ENCODE data around the gene PPEF1. TPM values are rescaled to one million over a fixed set of nuclear protein-coding genes. Genes with fewer than 3 reads are reported as not detected.
"Not testable (repeated sequence)": the region's sequence is repeated elsewhere in the genome, so short reads cannot be mapped to it uniquely, and the experiment has no call there.

The PPEF1 gene
- total and polyA plus RNA-seq, 9 of the 15 experiments (the other 6 are each of a cell fraction or from before 2014, with no cell fraction given): not detected

- no peaks in the 10 kb centered on the region for H3K9me1 ChIP-seq (ENCODE audit: control insufficient read depth, insufficient read depth, low read length)
- FAIRE-seq (no peak), DNase-seq (ENCODE audit: extremely low read depth in 1 of 4, low spot score in 3 of 4) (no peak), ATAC-seq (no peak)
- H3K36me3 ChIP-seq (ENCODE audit: control insufficient read depth, insufficient read depth, low read length): no peaks in the 10 kb centered on the region
- peaks cover 0 to 6% of the 10 kb centered on the region in 2 experiments; a peak in 1 of 5 replicates for H3K27me3 ChIP-seq (ENCODE audit: control insufficient read depth in 2 of 2, insufficient read depth in 2 of 2, low read length in 2 of 2)
- CTCF ChIA-PET (ENCODE audit: low intra/inter-chr PET ratio): no interaction called here
- H4K20me1 ChIP-seq (replicated peaks; ENCODE audit: control insufficient read depth, insufficient read depth, low read length): no peaks in the 10 kb centered on the region
- no peak overlapping the region for H3K27ac ChIP-seq (ENCODE audit: extremely low read depth, low read depth, low read length)
- BruUV-seq (replicated peaks): no TSS peak
- TF ChIP-seq ZNF785 (CRISPR knock-in tag; IDR thresholded peaks at IDR 0.05): no peak
- TF ChIP-seq NR3C1 (CRISPR knock-in tag; IDR thresholded peaks at IDR 0.05): no peak
- TF ChIP-seq YBX1 (IDR thresholded peaks at IDR 0.05): no peak
- TF ChIP-seq ZNF184 (CRISPR knock-in tag; IDR thresholded peaks at IDR 0.05): no peak
- TF ChIP-seq ZNF707 (CRISPR knock-in tag; conservative IDR thresholded peaks at IDR 0.05): no peak
- TF ChIP-seq ZNF282 (CRISPR knock-in tag; IDR thresholded peaks at IDR 0.05): no peak
- TF ChIP-seq, protein P1, sequence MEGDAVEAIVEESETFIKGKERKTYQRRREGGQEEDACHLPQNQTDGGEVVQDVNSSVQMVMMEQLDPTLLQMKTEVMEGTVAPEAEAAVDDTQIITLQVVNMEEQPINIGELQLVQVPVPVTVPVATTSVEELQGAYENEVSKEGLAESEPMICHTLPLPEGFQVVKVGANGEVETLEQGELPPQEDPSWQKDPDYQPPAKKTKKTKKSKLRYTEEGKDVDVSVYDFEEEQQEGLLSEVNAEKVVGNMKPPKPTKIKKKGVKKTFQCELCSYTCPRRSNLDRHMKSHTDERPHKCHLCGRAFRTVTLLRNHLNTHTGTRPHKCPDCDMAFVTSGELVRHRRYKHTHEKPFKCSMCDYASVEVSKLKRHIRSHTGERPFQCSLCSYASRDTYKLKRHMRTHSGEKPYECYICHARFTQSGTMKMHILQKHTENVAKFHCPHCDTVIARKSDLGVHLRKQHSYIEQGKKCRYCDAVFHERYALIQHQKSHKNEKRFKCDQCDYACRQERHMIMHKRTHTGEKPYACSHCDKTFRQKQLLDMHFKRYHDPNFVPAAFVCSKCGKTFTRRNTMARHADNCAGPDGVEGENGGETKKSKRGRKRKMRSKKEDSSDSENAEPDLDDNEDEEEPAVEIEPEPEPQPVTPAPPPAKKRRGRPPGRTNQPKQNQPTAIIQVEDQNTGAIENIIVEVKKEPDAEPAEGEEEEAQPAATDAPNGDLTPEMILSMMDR (IDR thresholded peaks at IDR 0.05 in 2 of 3, conservative IDR thresholded peaks at IDR 0.05 in 1 of 3; ENCODE audit: insufficient read depth in 2 of 3, low read depth in 1 of 3, low read length in 3 of 3): no peak
- TF ChIP-seq ARID1B (IDR thresholded peaks at IDR 0.05): no peak
- no peak for TF ChIP-seq POLR2AphosphoS5 (IDR thresholded peaks at IDR 0.05; ENCODE audit: control insufficient read depth, insufficient read depth, low read depth, low read length)
- no peak for TF ChIP-seq TCF7 (IDR thresholded peaks at IDR 0.05; ENCODE audit: borderline replicate concordance)
- TF ChIP-seq RBFOX2 (IDR thresholded peaks at IDR 0.05; ENCODE audit: low read depth, low read length): no peak
- no peak for TF ChIP-seq HCFC1 (IDR thresholded peaks at IDR 0.05; ENCODE audit: low read depth, low read length)
- no peak for TF ChIP-seq ZNF175 (CRISPR knock-in tag; IDR thresholded peaks at IDR 0.05; ENCODE audit: low read depth)
- TF ChIP-seq VEZF1 (CRISPR knock-in tag; IDR thresholded peaks at IDR 0.05): no peak
- TF ChIP-seq NFYB (IDR thresholded peaks at IDR 0.05; ENCODE audit: extremely low read depth, insufficient read length): no peak
- no peak for TF ChIP-seq TBP (optimal IDR thresholded peaks at IDR 0.05; ENCODE audit: low read depth, low read length)
- no peaks in the 10 kb centered on the region for H3K9me3 ChIP-seq (replicated peaks; ENCODE audit: control insufficient read depth, insufficient read depth, low read depth, low read length)
- POLR2A ChIA-PET: no interaction called here
- in situ Hi-C loops (cut with MboI) (no loop called here), intact Hi-C loops (cut with micrococcal nuclease) (no loop called here)
- 0% methylated on average over 3 of the region's 3 CpGs for WGBS (ENCODE audit: insufficient coverage, low coverage, missing lambda C conversion rate)
- H3K4me3 ChIP-seq: no peak overlapping the region
- no peak overlapping the region for H3K4me2 ChIP-seq (ENCODE audit: insufficient read depth, low read length)
- no peaks in the 10 kb centered on the region for H3K4me1 ChIP-seq (replicated peaks in 1 of 2; ENCODE audit: control insufficient read depth in 2 of 2, insufficient read depth in 2 of 2, low read length in 2 of 2)
- H3K79me2 ChIP-seq (ENCODE audit: control insufficient read depth, insufficient read depth, low read length): no peaks in the 10 kb centered on the region
- H3K9ac ChIP-seq (ENCODE audit: insufficient read depth in 1 of 2, low read depth in 2 of 2, low read length in 2 of 2): no peak overlapping the region
- no peak overlapping the region for H2AFZ ChIP-seq (ENCODE audit: low read depth, low read length)
Measured at GRCh38 chrX:18761750-18762149, 54.3 kb downstream of the PPEF1 start.

DNA sequence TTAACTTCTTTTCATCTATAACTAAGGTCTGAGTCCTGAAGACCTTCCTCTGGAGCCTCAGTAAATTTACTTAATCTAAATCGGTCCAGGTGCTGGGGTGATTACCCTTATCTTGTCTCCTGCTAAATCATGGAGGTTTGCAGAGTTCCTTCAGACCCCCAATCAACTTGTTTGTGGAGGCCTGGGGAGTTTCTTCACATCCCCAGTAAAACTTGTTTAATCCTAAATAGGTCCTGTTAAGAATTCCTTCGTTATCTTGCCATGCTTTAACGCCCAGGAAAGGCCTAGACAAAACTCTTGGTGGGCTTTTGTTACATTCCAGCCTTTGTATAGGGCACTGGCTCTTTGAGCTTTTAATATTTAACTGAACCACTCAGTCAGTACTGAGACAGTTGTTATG lies 55.7 kb downstream of the PPEF1 start:
- DNase-seq (ENCODE audit: extremely low read depth in 1 of 4, low spot score in 3 of 4); H3K4me2 ChIP-seq (ENCODE audit: insufficient read depth, low read length); H3K4me1 ChIP-seq (replicated peaks in 1 of 2; ENCODE audit: control insufficient read depth in 2 of 2, insufficient read depth in 2 of 2, low read length in 2 of 2); H3K9ac ChIP-seq (ENCODE audit: insufficient read depth in 1 of 2, low read depth in 2 of 2, low read length in 2 of 2); FAIRE-seq; CTCF ChIA-PET (ENCODE audit: low intra/inter-chr PET ratio); intact Hi-C loops (cut with micrococcal nuclease); POLR2A ChIA-PET; H2AFZ ChIP-seq (ENCODE audit: low read depth, low read length); H4K20me1 ChIP-seq (replicated peaks; ENCODE audit: control insufficient read depth, insufficient read depth, low read length); H3K27ac ChIP-seq (ENCODE audit: extremely low read depth, low read depth, low read length); H3K4me3 ChIP-seq; H3K9me3 ChIP-seq (replicated peaks; ENCODE audit: control insufficient read depth, insufficient read depth, low read depth, low read length); H3K36me3 ChIP-seq (ENCODE audit: control insufficient read depth, insufficient read depth, low read length); in situ Hi-C loops (cut with MboI); ATAC-seq; H3K79me2 ChIP-seq (ENCODE audit: control insufficient read depth, insufficient read depth, low read length); BruUV-seq (replicated peaks); H3K27me3 ChIP-seq (ENCODE audit: control insufficient read depth in 2 of 2, insufficient read depth in 2 of 2, low read length in 2 of 2); H3K9me1 ChIP-seq (ENCODE audit: control insufficient read depth, insufficient read depth, low read length): not testable (repeated sequence)
- 11% methylated on average over 1 of the region's 3 CpGs for WGBS (ENCODE audit: insufficient coverage, low coverage, missing lambda C conversion rate)
